ENCODE data around the gene ITGAD.
A peak's percentile ranks its signal among the peaks of the same experiment; 100 is the strongest.

Gene ITGAD

DNA sequence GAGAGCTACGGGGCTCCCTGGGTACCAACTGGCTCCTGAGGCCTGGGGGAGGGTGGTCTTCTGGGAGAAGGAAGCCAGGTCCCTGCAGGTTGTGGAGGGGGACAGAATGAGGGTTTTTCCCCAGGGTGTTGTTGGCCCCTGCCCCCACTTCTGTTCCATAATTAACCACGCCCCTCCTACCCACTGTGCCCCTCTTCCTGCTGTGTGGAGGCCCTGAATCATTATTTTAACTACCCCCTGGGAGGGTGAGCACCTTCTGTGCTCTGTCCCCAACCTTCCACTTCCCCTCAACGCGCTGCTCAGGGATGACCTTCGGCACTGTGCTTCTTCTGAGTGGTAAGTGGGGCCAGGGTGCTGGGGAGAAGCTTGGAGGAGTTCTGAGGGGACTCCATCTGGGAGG, at the start of gene ITGAD:
ITGAD (plus strand) TSS at position 280 of the 400 bp plus-strand sequence; CDS start at position 306, 26 bp downstream.
- DNase-seq (ENCODE audit: extremely low read depth in 1 of 2, low read depth in 1 of 2): no peak

DNA sequence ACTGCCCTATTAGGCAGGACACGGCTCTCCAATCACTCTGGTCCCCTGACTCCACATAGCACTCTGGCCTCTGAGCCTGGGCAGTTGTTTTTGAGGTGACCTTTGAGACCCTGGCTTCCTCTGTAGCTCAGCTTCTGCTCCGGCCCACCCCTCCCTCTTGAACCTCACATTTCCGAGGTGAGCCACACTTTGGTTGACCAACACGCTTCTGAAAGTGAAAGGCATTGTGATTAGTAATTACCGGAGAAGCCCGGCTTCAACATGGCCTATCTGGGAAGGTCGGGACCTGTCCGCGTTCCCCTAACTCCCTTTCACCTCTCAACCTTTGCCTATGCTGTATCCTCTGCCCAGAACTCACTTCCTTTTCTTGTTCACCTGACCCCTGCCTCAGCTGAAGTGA, 48.4 kb upstream of the ITGAD start:
- no peak for DNase-seq (ENCODE audit: extremely low read depth in 1 of 2, low read depth in 1 of 2)

DNA sequence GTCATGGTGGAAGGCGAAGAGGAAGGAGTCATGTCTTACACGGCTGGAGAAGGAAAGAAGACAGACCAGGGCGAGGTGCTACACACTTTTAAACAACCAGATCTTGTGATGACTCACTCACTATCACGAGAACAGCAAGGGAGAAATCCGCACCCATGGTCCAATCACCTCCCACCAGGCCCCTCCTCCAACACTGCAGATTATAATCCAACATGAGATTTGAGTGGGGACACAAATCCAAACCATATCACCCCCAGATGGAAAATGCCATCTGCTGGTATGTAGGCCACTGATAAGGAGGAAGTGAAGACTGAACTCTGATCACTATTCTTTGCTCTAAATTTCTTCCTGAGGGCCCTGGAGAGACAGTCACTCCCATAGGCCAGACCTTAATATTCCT, 45.7 kb upstream of the ITGAD start:
- no peak for DNase-seq (ENCODE audit: extremely low read depth in 1 of 2, low read depth in 1 of 2)

DNA sequence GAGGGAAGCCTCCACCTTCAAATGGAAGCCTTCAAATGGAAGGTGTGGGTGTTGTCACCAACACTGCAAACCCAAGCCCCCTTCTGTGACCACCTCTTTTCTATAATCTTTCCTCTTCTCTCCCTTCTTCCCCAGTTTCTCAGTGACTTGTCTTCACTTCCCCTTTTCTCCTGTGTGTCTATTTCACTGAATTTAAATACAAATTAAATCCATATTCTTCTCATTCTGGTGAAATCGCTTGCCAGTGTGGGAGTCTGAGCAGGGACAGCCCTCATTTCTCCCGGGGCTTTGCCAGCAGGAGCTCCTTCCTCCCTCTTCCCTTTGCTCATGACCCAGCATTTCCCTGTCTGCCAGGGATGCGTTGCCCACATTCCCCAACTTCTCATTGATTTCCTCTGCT, 44.6 kb upstream of the ITGAD start:
- no peak for DNase-seq (ENCODE audit: extremely low read depth in 1 of 2, low read depth in 1 of 2)

DNA sequence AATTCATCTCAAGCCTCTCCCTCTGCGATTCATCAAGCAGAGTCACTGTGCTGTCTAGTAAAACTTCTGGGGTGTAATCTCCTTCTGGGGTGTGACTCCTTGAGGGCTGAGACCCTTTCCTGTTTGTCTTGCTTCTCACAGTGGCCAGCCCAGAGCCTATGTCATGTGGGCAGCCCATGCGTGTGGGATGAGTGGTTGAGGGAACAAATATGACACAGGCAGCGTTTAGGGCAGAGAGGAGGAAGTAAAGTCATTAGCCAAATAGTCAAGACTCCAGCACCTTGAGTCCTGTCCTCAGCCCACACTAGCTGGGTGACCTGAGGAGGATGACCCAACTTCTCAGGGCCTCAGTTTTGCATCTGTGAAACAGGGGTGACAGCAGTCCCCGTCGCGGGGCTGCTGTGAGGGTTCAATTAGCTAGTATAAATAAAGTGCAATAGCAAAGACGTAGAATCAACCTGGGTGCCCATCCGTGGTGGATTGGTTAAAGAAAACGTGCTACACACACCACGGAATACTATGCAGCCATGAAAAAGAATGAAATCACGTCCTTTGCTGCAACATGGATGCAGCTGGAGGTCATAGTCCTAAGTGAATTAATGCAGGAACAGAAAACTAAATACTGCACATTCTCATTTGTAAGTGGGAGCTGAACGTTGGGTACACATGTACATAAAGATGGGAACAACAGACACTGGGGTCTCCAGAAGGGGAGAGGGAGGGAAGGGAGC, 42.7 kb upstream of the ITGAD start:
- DNase-seq (ENCODE audit: extremely low read depth in 1 of 2, low read depth in 1 of 2): no peak

DNA sequence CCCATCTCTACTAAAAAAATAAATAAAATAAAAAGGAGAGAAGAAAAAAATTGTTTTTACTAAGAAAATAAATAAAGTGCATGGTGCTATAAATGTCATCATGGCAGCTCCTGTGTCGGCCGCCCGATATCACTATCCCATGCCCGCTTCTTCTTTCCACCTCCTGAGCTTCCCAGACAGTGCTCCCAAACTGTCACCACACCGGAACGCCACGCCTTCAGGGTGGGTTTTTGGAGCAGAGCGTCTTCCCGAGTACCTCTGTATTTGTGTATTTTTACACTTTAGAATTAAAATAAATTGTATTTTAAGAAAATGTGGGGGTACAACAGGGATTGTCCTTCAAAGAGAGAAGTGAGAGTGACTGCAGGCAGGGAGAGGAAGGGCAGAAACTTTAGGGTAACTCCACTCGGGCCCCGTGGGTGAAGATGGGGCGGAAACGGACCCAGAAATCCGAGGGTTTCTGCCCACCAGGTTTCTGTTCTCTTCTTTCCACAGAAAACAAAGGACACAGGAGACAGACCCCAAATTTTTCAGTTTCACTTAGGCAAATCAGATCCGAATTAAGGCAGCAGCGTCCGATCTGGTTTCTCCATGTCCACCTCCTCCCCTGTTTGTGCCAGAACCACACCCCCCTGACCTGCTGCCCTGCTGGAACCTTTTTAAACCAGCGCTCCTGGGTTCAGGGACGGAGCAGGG, 41.7 kb upstream of the ITGAD start:
- DNase-seq (ENCODE audit: extremely low read depth in 1 of 2, low read depth in 1 of 2): no peak

DNA sequence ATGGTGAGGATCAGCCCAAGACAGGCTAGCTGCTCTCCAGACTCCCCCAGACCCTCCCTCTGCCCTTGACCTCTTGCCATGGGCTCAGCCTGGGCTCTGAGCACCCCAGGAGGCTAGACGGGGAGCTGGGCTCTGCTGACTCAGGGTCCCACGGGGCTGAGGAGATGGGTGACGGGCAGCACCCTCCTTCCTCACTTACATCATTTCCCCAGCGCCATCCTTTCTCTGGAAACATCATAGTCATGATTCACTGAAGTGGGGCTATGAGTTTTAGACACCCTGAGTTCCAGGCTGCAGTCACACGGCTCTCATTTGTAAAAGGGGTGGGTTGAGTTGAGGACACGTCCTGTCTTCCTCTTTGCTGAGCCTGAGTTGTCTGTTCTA, 41.2 kb upstream of the ITGAD start:
- DNase-seq (ENCODE audit: extremely low read depth in 1 of 2, low read depth in 1 of 2): peak in 1 of 2 donors; percentile 71

DNA sequence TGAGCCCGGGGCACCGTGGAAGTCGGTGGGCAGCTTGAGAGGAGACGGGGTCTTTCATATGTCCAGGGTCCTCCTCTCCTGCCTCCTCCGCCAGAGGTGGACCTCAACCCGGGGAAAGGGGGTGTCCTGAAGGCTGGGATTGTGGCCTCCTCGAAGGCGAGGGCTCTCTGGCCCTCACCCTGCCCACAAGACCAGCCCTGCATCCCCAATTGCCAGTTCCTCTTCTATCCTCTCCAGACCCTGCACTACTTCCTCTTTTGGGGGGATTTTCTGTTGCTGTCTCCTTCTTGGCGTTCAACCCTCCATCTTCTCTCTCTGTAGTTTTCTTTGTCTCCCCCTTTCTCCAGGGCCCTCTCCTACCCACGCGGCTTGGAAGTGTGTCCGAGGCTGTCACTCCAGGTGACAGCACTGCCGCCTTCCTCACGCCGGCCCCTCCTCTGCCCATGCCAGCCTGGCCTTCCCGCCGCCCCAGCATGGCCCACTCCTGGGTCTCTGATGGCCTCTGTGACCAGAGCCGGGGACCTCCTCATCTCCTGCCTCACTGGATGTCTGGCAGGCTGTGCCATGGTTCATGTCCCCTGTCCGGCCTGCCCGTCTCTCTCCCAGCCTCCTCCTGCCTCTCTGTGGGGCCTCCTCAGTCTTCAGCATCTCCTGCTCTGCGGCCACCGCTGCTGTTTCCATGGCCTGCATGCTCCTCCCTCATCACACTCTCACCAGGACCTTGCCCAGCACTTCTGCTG, 40.6 kb upstream of the ITGAD start:
- no peak for DNase-seq (ENCODE audit: extremely low read depth in 1 of 2, low read depth in 1 of 2)

DNA sequence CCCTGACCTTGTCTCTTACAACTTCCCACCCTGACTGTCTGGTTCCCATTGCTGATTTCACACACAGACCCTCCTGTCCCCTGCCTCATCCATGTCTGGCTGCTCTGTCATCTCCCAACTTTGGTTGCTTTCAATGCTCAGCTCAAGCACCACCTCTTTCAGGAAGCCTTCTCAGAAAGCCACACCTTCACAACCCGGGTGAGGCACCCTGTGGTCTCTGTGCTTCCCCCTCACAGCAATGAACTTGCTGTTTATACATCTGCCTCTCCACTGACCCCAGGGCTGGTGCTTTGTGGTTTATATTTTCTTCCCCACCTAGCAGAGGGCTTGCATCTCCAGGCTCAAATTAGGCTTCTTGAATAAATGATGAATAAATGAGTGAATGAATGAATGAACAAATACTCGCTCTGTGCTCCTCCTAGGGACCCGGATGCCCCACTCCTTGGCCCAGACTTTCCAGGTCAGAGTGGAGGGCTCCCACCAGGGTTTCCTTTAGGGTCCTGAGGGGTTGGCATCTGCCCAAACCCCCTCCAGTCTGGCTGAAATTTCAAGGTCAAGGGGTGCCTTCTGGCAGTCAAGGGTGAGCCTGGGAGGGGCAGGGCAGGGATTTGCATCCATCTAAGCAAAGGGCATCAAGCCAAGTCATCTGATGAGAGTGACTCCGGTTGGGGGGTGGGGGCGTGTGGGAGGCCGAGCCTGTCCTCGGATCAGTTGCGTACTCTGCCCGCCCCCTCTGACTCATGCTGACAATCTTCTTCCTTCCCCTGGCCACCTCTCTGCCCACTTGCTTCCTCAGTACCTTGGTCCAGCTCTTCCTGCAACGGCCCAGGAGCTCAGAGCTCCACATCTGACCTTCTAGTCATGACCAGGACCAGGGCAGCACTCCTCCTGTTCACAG, 38.5 kb upstream of the ITGAD start, which contains the start of gene ITGAX:
ITGAX (plus strand) TSS at position 783 of the 898 bp plus-strand sequence; CDS start at position 862, 79 bp downstream.
- DNase-seq (ENCODE audit: extremely low read depth in 1 of 2, low read depth in 1 of 2): peak; percentile 64 to 90

DNA sequence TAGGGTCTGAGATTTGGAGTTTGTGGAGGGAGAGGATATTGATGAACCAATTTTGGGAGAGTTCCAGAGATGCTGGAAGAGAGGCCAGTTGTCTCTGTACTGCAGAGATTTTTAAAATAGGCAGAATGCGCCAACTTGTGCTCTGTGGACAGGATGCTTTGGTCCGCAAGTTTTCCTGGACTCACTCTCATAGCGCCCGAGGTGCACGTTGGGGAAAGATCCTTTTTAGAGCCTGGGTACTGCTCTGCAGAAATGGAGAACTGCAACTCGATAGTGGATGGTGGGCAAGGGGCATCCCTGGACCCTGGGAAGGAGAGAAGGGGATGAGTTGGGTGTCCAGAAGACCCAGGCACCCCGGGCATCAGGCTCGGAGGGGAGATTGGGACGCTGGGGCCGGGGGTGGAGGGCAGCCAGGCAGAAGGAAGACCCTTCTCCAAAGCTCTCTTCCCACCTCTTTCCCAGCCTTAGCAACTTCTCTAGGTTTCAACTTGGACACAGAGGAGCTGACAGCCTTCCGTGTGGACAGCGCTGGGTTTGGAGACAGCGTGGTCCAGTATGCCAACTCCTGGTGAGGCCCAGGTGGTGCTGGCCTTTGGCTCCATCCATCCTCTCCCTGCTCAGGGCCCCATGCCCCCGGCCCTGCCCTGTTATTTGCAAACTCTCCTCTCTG, 37.6 kb upstream of the ITGAD start:
- no peak for DNase-seq (ENCODE audit: extremely low read depth in 1 of 2, low read depth in 1 of 2)

DNA sequence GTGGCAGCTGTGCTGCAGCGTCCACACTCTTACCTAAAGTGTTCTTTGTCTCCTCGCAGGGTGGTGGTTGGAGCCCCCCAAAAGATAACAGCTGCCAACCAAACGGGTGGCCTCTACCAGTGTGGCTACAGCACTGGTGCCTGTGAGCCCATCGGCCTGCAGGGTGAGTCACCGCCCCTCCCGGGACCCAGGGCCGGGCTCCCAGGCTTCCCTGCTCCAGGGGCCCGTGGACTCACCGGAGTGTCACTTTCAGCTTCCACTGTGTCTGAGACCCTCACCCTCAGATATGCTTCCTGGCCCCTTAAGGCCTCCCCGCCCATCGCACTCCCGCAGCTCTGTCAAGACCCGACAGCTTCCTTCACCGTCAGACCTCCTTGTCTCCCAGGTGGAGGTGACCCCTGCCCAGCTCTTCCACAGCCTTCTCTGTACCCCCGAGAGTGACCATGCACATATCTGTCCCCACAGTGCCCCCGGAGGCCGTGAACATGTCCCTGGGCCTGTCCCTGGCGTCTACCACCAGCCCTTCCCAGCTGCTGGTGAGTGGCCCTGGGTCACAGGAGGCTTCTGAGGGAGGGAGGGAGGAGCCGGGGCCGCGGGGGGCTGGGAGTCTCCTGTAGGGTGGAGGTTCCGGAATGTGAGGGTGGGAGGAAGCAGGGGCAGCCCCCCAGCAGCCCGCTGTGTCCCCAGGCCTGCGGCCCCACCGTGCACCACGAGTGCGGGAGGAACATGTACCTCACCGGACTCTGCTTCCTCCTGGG, 36.4 kb upstream of the ITGAD start:
- DNase-seq (ENCODE audit: extremely low read depth in 1 of 2, low read depth in 1 of 2): no peak

DNA sequence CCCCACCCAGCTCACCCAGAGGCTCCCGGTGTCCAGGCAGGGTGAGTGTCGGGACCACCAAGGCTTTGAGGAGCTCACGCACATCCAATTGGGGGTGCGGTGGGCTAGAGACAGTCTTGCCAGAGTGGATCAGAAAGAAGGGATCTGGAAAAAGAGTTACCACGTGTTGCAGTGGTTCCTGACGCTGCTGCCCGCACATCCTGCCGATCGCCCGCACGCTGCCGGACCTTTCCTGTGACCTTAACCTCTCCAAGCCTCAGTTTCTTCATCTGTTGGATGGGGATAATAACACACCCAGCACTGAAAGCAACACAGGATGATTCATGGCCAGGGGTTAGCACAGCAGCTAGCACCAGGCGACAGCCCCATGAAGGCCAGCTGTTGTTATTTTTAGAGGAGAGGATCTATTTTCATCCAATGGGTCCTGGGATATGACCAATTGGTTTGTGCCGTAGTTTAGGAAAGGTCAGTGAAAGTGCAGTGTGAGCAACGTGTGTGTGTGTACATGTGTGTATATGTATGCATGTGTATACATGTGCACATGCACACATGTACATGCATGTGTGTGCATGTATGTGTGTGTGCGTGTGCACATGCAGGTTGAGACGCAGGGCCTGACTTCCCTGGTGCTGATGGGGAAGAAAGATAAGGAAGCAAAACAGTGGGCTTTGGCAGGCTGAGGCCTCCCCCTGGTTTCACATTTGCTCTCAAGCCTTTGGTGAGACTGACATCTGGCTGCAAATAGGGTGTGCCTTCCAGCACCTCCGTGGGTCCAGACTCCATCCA, 35.6 kb upstream of the ITGAD start:
- no peak for DNase-seq (ENCODE audit: extremely low read depth in 1 of 2, low read depth in 1 of 2)

DNA sequence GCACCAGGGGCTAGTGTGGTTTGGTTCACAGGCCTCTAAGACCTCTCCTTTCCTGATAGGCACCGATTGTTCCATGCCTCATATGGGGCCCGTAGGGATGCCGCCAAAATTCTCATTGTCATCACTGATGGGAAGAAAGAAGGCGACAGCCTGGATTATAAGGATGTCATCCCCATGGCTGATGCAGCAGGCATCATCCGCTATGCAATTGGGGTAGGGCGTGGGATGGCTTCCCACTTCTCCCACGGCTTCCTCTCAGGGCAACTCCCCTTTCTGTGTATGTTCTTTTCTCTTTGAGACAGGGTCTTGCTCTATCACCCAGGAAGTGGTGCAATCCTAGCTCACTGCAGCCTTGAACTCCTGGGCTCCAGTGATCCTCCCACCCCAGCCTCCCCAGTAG, 32.9 kb upstream of the ITGAD start:
- no peak for DNase-seq (ENCODE audit: extremely low read depth in 1 of 2, low read depth in 1 of 2)

DNA sequence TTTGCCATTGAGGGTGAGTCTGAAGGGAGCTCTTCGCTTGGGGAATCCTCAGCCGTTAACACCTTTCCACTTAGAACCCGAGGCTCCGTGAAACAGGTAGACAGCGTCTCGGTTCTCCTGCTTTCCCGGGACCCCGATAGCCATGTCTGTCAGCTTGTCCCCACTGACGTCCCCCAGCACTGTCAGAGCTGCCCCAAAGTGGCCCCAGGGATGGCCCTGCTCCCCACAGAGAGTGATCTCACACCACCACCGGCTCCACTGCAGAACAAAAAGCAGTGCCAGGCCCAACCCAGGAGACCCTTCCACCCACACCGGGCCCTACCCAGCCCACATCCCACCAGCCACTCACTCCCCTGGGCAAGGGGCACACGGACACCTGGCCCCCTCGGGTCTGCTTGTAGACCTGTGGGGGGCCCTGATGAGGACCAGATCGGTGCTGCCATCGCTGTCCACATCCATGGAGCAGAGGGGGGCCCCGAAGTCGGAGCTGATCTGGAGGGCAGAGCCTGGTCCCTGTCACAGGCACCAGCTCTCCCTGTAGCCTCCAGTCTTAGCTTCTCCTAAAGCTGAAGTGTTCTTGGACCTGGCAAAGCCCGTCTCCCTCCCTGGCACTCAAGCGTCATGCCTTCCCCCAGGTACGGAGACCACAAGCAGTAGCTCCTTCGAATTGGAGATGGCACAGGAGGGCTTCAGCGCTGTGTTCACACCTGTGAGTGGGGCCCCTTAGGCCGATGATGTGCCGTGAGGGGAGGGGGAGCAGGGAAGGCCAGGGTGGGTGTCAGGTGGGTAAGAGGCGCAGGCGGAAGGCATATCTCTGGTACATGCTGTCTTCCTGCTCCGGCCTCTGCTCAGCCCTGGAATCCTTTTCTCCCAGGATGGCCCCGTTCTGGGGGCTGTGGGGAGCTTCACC, 31.7 kb upstream of the ITGAD start:
- DNase-seq (ENCODE audit: extremely low read depth in 1 of 2, low read depth in 1 of 2): no peak

DNA sequence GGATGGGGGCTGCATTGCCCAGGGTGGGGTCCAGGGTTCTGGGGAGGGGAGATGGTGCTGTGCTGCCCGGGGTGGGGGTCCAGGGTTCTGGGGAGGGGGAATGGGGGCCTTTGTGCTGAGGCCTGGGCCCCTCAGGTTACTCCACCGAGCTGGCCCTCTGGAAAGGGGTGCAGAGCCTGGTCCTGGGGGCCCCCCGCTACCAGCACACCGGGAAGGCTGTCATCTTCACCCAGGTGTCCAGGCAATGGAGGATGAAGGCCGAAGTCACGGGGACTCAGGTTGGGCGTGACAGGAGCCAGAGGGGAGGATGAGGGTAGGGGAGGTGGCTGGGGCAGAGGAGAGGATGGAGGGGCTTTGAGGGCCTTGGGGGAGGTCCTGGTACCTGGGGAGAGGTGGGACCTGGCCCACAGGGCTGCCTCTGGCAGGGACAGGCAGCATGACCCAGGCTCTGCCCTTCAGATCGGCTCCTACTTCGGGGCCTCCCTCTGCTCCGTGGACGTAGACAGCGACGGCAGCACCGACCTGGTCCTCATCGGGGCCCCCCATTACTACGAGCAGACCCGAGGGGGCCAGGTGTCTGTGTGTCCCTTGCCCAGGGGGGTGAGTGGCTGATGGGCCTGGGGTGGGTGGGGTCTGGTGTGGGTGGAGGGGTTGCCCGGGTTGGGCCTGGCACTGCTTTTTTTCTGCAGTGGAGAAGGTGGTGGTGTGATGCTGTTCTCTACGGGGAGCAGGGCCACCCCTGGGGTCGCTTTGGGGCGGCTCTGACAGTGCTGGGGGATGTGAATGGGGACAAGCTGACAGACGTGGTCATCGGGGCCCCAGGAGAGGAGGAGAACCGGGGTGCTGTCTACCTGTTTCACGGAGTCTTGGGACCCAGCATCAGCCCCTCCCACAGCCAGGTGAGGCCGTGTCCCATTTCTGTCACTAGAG, 30.4 kb upstream of the ITGAD start:
- DNase-seq (ENCODE audit: extremely low read depth in 1 of 2, low read depth in 1 of 2): no peak

DNA sequence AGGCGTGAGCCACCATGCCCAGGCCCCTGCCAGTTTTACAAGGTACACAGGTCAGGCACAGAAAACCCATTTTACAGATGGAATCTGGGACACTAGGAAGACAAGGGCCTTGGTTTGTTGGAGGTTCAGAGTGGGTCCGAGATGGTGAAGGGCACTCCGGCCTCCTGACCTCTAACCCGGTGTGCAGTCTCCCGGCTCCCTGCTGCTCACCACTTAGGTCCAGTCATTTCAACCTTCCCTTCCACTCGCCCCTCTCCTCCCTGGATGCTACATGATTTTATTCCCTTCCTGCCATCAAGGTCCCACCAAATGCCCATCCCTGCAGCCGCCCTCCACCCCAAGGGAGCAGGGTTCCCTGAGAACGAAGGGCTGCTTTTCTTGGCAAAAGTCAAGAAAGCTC, 29.4 kb upstream of the ITGAD start:
- no peak for DNase-seq (ENCODE audit: extremely low read depth in 1 of 2, low read depth in 1 of 2)

DNA sequence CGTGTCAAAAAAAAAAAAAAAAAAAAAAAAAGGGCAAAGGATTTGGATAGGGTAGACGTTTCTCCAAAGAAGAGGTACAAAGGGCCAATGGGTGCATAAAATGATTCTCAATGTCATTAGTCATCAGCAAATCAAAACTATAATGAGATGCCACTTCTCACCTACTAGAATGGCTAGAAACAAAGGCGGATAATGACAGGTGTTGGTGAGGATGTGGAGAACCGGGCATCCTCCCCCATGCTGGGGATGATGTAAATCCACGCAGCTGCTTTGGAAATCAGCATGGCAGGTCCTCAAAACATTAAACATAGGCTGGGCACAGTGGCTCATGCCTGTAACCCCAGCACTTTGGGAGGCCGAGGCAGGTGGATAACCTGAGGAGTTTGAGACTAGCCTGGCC, 28.7 kb upstream of the ITGAD start:
- no peak for DNase-seq (ENCODE audit: extremely low read depth in 1 of 2, low read depth in 1 of 2)

Data from stimulated activated CD8-positive, alpha-beta memory T cell treated with anti-CD3 and anti-CD28 coated beads, Interleukin-7, amount 100 ng/mL, for 48 hours (primary cell).